SIG-M5 treated with dmso at 0.1 percent for 504 hours (cell line): ENCODE data around the gene ASAP2.
A peak's percentile ranks its signal among the peaks of the same experiment; 100 is the strongest.

Source experiments
- DNase-seq: peaks from one replicate; lab custom pipeline; 2025; ENCODE audit not compliant: unreplicated experiment; lab: John Stamatoyannopoulos, UW

ASAP2 gene

DNA sequence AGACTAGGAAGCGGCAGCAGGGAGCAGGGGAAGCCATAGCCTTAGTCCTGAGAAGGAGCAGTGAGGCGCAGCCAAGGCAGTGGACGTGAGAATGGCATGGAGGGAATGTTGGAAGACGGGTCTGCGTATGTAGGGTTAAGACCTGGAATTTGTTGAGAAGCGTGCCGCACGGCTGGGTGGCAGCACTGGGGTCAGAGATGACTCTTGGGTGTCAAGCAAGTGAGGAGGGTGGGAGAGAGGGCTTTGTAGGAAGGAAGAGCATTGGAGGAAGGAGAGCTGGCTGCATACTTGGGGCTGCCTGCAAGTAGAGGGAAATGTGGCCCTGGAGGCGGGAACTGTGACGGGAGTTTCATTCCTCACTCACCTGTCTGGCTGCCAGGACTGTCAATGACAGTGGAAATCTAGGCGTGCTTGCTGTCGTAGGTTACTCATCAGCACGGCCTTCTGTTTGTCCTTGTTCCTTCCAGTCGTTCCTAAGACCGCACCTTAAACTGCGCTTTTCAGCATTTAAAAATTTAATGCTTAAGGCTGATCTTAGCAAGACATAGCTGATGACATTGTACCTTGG, 108.8 kb downstream of the ASAP2 start:
- no peak for DNase-seq

DNA sequence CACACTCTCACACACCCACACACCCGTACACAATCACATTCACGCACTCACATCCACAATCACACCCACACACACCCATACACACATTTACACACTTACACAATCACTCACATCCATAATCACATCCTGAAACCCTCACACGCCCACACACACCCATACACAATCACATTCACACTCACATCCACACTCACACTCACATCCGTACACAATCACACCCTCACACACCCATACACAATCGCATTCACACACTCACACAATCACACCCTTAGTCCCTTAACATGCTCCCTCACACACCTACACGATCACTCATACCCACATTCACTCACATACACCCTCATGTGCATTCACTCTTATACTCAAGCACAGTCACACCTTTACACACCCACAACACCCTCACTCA, 110.9 kb downstream of the ASAP2 start:
- no peak for DNase-seq

DNA sequence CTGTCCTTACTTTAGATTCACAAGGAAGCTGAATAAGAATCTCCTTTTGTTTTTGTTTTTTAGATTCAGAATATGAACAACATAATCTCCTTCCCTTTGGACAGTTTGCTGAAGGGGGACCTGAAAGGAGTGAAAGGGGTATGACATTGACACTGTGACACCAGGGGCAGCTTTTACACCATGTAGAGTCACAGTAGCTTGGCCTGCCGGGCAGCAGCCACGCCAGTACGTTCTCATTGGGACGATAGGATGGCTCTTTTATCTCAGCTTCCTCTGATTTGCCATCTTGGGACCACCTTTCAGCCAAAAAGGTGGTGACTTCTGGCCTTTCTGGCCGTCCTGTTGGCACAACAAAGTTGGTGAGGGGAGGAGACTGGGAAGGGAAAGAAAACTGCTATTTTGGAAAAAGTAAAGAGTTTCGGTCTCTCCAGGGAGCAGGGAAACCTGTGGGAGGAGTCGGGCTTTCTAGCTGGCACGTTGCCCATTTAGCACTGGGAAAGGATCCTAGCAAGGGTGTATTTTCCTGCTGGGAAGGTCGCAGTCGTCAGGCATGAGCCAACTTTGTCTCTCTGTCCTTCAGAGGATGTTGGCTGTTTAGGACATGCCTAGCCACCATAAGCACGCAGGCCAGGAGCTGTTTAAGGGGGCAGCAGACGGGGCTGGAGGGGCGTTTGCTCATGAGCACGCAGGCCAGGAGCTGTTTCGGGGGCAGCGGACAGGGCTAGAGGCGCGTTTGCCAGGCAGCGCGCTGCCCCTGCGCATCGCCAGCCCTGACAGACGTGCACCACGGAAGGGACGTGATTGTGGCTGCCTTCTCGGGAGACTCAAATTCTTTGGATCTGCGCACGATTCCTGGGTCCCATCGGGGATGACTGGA, 112.1 kb downstream of the ASAP2 start:
- DNase-seq, result no peak

DNA sequence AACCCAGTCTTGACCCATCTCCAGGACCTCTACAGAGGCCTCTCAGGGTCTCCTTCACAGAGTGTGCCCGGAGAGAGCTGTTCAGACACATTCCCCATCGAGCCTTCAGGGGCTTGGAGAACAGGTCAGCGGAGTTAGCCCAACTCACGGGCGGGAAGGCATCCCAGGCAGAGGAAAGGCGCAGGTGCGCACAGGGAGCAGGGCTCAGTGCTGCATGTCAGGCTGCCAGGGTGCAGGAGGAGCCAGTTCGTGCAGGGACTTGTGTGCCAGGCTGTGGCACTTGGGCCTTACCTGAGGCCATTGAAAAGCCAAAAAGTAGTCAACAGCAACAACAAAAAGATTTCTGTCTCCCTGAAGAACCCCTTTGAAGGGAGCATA, 112.7 kb downstream of the ASAP2 start:
- no peak for DNase-seq

DNA sequence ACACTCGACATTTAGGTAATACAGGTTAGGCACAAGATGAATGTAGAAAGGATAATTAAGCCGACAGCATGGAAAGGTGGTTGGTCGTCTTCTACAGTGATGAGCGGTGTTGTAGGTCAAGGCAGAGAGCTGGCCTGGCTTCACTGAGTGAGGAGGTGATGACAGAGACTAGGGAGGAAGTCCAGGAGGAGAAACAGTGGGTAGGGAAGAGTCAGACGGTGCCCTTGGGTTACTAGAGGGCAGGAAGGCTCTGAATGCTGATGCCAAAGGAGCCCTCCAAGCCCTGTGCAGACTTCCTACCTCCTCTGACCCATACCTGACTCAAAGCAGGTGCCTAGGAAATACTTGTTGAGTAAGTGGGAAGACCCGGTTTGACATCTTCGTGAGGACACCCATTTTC, 116.0 kb downstream of the ASAP2 start:
- DNase-seq, result no peak

DNA sequence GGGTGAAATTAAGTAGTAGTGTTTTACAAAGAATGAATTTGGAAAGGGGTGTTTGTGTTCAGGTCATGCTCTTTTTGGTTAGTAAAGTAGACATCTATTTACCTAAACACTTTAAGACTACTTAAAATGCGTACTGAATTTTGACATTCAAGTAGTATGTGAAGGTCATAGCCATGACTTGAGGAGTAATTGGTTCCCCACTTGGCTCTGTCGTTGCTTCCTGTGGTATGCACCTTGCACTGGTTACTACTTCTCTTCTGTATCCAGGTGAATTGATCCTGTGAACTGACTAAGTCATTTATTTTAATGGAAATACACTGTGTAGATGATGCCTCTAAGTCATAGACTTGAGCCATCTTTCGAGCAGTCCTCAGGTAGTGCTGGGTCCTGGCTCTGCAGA, 118.8 kb downstream of the ASAP2 start:
- no peak for DNase-seq

DNA sequence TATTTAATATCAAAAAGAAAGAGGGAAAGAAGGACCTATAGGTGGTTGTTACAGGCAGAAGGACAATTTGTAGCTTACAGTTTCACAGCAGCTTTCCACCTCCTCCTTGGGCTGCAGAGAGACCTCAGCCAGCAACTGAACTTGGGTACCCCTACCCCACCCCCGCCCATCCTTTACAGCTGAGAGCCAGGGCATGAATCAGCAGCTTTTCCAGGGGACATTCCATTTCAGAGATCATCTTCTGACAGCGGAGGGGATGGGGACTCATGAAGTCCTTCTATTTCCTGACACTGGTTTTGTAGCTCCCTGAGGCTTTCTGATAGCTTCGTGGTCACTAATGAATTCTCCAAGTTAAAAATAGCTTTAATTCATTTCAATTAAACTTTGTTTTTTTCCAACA, 120.4 kb downstream of the ASAP2 start:
- no peak for DNase-seq

DNA sequence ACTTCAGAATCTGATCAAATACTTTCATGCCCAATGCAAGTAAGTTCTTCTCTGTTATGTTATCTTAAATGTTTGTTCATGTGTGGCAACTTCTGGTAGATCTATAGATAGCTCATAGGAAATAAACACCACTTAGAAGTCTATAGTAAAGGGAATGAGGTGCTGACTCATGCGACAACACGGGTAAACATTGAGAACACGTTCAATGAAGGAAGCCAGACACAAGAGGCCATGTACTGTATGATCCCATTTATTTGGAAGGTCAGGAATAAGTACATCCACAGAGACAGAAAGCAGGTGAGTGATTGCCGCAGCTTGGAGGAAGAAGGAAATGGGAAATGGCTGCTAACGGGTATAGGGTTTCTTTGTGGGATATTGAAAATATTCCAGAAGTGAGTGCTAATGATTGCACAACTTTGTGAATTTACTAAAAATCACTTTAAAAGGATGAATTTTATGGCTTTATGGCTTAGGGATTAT, 121.3 kb downstream of the ASAP2 start:
- DNase-seq, result no peak

DNA sequence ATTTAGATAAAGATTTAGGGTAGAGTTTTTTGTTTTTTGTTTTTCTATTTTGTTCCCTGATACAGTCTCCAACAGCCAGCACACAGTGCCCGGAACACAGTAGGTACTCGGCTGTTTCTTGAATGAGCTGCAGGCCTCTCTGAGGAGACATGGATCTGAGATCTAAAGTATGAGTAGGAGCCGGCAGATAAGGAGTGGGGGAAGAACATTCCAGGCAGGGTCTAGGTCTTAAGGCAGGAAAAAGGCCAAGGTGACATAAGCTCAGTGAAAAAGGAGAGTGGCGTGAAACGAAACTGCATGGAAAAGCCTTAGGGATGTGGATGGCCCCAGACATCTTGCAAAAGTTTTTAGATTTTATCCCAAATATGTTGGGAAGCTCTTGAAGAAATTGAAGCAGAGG, 122.3 kb downstream of the ASAP2 start:
- DNase-seq, result no peak

DNA sequence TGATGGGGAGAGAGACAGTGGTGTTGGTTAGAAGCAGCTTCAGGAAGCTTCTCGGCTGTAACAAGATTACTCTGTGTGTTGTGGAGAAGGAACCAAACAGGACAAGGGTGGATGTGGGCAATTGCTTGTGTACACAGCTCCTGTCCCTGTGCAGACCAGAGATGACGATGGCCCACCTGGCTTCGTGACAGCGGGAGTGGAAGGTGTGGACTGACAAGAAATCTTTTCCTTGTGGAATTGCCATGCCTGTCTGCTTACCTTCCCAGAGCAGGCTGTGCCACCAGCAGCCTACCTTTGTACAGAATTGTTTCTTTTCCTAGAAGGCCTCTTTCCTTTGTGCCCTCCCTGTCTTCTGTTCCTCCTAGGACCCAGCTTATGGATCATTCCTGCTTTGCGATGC, 122.9 kb downstream of the ASAP2 start:
- no peak for DNase-seq

DNA sequence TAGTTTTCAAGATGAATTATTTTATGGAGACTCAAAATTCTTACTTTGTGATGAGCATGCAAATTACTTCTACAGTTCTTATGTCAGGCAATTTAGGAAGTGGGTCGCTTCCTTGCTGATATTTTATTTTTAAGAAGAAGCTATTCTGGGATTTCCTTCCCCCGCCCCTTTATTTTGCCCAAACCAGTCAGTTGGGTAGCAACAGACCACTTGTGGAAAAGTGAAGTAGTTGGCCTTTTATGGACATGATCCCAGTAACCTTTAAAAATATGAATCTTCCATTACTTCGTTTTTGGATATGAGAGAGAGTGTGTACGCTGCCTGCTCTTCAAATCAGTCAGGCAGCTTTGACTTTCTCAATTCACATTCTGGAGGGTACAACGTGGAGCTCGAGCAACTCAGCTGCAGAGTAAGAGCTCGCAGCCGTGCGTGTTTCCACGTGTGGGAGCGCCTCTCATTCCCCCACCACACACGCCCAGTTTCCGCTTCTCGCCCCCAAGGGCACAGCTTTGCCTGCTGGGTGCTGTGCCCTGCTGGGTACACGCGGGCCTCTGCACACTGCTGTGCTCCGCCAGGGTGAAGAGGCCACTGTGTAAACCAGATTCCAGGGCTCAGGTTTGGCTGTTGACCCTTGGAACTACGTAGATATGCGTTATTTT, 124.1 kb downstream of the ASAP2 start:
- no peak for DNase-seq

DNA sequence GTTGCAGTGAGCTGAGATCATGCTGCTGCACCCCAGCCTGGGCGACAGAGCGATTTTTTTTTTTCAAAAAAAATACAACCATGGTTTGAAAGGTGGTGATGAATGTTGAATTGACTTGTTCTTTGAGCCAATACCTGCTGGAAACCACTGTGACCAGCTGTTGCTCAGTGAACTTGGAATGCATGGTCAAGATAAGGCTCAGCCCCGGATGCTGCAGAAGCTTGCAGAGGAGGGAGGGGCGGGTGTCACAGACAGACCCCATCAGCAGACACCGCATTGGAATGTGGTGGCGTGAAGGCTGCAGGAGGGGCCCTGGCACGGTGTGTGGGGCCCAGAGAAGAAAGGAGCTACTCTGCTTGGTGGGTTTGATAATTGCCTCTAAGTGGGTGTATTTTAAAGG, 125.1 kb downstream of the ASAP2 start:
- no peak for DNase-seq

DNA sequence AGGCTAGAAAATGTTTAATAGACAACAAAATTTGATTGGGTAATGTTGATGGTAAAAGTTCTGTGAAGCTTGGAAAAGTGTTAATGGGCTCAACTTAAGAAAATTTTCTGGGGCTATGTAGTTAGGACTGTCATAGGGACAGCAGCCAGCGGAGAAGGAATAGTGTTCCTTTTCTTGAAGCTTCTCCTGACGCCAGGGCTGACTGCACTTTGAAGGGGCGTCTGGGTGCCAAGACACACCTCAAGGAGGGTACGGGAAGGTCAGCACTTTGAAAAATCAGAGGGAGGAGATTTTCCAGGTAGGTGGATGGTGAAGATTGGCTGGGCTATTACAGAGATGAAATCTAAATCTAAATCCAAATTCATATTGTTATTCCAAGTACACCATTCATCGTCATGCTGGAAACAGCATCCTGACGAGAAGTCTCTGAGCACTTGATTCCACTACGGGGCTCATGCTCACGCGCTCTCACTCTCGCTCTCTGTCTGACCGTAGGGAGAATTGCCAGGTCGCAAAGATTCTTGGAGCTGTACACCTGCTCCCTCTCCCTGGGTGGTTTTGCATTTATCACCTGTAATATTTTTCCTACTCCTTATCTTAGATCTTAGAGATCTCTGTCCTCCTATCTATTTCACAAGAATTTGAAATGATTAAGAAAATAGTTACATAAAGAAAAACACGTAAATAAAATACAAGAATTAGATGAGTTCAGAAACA, 125.7 kb downstream of the ASAP2 start:
- no peak for DNase-seq

DNA sequence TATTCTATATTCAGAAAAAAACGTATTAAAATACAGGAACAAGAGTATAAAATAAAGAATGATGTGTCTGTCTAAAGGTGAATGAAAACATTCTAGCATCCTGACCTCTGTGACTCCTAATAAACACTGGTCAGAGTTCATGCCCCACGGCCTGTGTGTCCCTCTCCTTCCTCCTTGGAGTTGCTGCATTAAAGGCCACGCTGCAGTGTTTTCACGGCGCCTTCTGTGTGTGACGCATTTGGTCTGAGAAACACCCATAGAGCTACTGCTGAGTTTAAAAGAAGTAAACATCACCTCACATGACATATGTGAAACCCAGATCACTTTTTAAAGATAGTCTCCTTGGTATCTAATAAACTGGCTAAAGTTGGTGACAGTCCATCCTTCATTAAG, 126.2 kb downstream of the ASAP2 start:
- DNase-seq, result no peak

DNA sequence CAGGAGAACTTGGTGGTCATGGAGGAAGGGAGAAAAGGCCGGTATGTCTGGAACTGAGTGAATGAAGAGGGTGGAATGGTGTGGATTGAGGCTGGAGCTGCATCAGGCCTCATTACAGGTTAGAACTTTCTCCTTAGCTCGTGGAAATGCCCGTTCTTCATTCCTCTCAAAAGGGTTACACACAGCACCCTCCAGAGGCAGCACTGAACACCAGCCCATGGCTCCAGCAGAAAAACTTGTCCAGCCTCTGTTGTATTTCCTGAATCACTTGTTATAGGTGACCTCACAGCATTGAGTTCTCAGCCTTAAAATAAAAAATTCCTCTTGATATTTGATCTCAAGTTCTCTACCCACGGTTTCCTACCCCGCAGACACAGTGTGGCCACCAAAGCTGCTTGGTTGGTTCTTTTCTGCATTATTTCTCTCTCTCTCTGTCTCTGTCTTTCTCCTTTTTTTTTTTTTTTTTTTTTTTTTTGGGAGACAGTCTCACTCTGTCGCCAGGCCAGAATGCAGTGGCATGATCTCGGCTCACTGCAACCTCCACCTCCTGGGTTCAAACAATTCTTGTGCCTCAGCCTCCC, 127.1 kb downstream of the ASAP2 start:
- peak; percentile 75 for DNase-seq

DNA sequence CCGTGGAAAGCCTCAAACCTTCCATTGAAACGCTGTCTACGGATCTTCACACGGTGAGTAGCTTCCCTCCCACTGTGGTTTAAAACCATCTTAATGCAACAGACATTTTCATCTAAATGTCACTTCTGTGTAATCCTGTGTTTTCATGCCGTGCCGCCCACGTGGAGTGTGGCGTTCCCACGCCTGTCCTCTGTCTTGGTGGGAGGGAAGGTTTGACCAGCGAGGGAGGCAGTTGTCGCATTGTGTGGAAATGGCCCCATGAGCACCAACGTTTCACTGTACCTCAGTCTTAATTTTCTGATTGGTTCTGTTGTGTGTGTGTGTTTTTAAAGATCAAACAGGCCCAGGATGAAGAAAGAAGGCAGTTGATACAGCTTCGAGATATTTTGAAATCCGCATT, 128.1 kb downstream of the ASAP2 start:
- DNase-seq, result no peak

DNA sequence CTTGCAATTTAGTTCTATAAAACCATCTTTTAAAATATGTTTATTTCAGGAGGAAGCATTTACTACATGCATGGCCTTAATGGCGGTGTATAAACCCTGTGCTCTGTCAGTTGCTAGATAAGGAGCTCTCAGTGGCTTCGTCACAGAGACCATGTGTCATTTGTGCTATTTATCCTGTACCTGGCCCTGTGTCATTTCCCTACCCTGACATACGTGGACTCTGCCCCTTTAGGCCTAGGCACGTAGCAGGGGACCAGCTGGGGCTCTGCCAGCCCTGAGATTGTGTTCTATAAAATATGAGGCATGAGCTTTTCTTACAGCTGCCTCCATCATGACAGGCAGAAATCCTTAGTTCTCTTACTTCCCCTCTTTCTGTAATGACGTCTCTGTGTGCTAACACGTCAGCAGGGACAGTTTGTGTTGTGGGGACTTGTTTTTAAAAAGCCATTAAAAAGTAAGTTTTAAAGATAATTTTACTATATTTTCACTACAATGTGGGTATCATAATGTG, 128.8 kb downstream of the ASAP2 start:
- DNase-seq, result peak; percentile 42

DNA sequence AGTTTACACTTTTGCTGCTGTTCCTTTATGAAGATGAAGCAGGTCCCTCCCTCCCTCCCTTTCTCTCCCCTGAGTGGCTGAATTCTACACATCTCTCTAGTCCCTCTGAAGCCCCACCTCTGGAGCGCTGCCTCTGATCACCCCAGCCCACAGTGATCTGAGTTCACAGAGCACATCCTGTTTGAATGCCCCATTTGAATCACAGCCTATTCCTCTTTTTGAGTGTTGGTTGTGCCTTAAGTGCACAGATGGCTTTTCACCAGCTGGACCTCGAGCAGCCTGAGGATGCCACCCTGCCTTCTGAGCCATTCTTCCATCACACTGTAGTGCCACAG, 129.6 kb downstream of the ASAP2 start:
- DNase-seq, result no peak

DNA sequence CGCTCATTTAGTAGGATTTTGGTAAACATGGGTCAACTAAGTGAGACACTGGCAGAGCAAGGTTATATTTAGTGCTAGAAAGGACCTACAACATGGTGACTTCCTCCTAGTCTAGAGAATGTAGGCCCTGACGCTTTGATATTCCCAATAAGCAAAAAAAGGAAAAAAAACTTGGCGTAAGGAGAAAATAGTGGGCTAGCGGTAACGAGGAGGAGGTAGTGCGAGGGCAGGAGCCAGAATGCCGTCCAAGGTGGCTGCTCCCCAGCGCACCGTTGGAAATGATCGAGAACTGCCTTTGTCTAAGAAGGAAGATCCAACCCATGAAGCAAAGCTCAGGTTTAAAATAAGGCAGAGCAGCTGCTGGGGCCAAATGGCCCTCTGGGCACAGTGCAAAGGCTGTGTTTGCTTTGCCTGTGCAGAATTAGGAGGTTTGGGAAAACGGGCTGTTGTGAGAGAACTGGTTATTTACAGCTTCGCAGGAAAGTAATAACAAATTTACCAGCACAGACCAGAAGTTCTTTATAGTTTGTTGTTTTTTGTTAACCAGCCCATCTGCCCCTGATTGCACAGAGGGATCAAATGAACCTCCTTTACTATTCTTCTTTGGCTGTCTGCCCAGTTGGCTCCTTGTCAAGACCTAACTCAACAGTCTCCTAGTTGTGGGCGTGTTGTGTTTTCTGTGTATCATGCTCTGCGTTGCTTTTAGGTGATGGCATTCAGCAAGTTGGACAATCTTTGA, 130.1 kb downstream of the ASAP2 start:
- DNase-seq, result no peak

DNA sequence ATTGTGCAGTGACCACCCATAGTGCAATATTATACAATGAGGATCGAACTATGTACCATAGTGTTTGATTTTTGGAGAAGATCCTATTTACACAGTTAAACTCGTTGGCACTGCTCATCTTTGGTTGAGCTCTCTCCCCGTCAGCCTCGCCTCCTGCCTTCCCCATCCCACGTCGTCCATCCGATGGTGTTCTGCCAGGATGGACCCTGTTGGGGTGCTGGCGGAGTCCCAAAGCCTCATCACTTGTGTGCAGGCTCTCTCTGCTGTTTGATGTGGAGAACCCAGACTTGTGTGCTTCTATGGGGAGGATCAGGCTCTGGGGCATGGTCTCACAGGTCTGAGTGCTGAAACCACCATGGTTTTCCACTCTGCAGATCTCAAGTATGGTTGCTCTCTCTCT, 131.3 kb downstream of the ASAP2 start:
- no peak for DNase-seq
